ENCODE measurements around the gene OPRM1. TPM values are rescaled to one million over a fixed set of nuclear protein-coding genes. Genes with fewer than 3 reads are reported as not detected.
"Not testable (repeated sequence)": the region's sequence is repeated elsewhere in the genome, so short reads cannot be mapped to it uniquely, and the experiment has no call there.

The OPRM1 gene
- polyA plus RNA-seq, 1 donor (not counting 4 experiments of a cell fraction or from before 2014, with no cell fraction given) = not detected

- Histone ChIP-seq H4K20me1 (ENCODE audit: control insufficient read depth, extremely low read depth, insufficient read depth, low read length) (no peaks in the 10 kb centered on the region), H3K36me3 (ENCODE audit: control insufficient read depth in 2 of 2, extremely low read depth in 1 of 2, insufficient read depth in 2 of 2, low read length in 2 of 2) (no peaks in the 10 kb centered on the region), H3K9me3 (ENCODE audit: control insufficient read depth, low read depth, low read length) (no peaks in the 10 kb centered on the region), H3K79me2 (ENCODE audit: control insufficient read depth, insufficient read depth, low read length) (no peaks in the 10 kb centered on the region), H2AFZ (ENCODE audit: control insufficient read depth, low read length) (no peak overlapping the region), H3K27me3 (ENCODE audit: control insufficient read depth, extremely low read depth, insufficient read depth, low read length) (no peaks in the 10 kb centered on the region), H3K4me3 (ENCODE audit: control insufficient read depth in 2 of 3, extremely low read depth in 1 of 3, insufficient read depth in 2 of 3, low read depth in 1 of 3, low read length in 3 of 3) (no peak overlapping the region), H3K9me1 (ENCODE audit: control insufficient read depth, extremely low read depth, insufficient read depth, low read length) (no peaks in the 10 kb centered on the region), H3K4me1 (ENCODE audit: control insufficient read depth, extremely low read depth, insufficient read depth, low read length) (no peaks in the 10 kb centered on the region), H3K27ac (ENCODE audit: control insufficient read depth, insufficient read depth, low read length) (no peak overlapping the region), H3K4me2 (ENCODE audit: control insufficient read depth, extremely low read depth, insufficient read depth, low read depth, low read length) (no peak overlapping the region), H3K9ac (ENCODE audit: control insufficient read depth, extremely low read depth, insufficient read depth, low read length) (no peak overlapping the region)
- no peak for FAIRE-seq
- dilution Hi-C loops (cut with MboI; ENCODE audit: extremely low pct_ligation_motif_present, low sequenced_read_pairs) = loop anchor here (25.0 kb wide), 2 partner anchors 168 to 293 kb away; no protein-coding TSS in a partner anchor
- DNase-seq (ENCODE audit: low read depth, low spot score) = no peak
- no peak for TF ChIP-seq CTCF (optimal IDR thresholded peaks at IDR 0.05 in 1 of 3, IDR thresholded peaks at IDR 0.05 in 1 of 3, conservative IDR thresholded peaks at IDR 0.05 in 1 of 3; ENCODE audit: extremely low read depth in 1 of 3, insufficient read depth in 2 of 3, low read length in 3 of 3)
- no peak for TF ChIP-seq EZH2 (IDR thresholded peaks at IDR 0.05; ENCODE audit: low read length)
These were observed 130.3 kb downstream of the OPRM1 start for GRCh38 chr6:154169193-154169847.

- Histone ChIP-seq H3K9me3 (ENCODE audit: control insufficient read depth, low read depth, low read length) (no peaks in the 10 kb centered on the region), H3K9me1 (ENCODE audit: control insufficient read depth, extremely low read depth, insufficient read depth, low read length) (no peaks in the 10 kb centered on the region), H2AFZ (ENCODE audit: control insufficient read depth, low read length) (no peak overlapping the region), H3K4me2 (ENCODE audit: control insufficient read depth, extremely low read depth, insufficient read depth, low read depth, low read length) (no peak overlapping the region), H3K27me3 (ENCODE audit: control insufficient read depth, extremely low read depth, insufficient read depth, low read length) (no peaks in the 10 kb centered on the region), H3K9ac (ENCODE audit: control insufficient read depth, extremely low read depth, insufficient read depth, low read length) (no peak overlapping the region), H3K27ac (ENCODE audit: control insufficient read depth, insufficient read depth, low read length) (no peak overlapping the region), H4K20me1 (ENCODE audit: control insufficient read depth, extremely low read depth, insufficient read depth, low read length) (no peaks in the 10 kb centered on the region), H3K79me2 (ENCODE audit: control insufficient read depth, insufficient read depth, low read length) (no peaks in the 10 kb centered on the region), H3K4me1 (ENCODE audit: control insufficient read depth, extremely low read depth, insufficient read depth, low read length) (no peaks in the 10 kb centered on the region), H3K36me3 (ENCODE audit: control insufficient read depth in 2 of 2, extremely low read depth in 1 of 2, insufficient read depth in 2 of 2, low read length in 2 of 2) (no peaks in the 10 kb centered on the region), H3K4me3 (ENCODE audit: control insufficient read depth in 2 of 3, extremely low read depth in 1 of 3, insufficient read depth in 2 of 3, low read depth in 1 of 3, low read length in 3 of 3) (no peak overlapping the region)
- no peak for FAIRE-seq
- DNase-seq (ENCODE audit: low read depth, low spot score) = no peak
- no peak for TF ChIP-seq EZH2 (IDR thresholded peaks at IDR 0.05; ENCODE audit: low read length)
- no peak for TF ChIP-seq CTCF (optimal IDR thresholded peaks at IDR 0.05 in 1 of 3, IDR thresholded peaks at IDR 0.05 in 1 of 3, conservative IDR thresholded peaks at IDR 0.05 in 1 of 3; ENCODE audit: extremely low read depth in 1 of 3, insufficient read depth in 2 of 3, low read length in 3 of 3)
- dilution Hi-C loops (cut with MboI; ENCODE audit: extremely low pct_ligation_motif_present, low sequenced_read_pairs) = loop anchor here (25.0 kb wide), 2 partner anchors 167 to 292 kb away; no protein-coding TSS in a partner anchor
These were observed 131.1 kb downstream of the OPRM1 start for GRCh38 chr6:154170106-154170505.

- H3K4me1 ChIP-seq (ENCODE audit: control insufficient read depth, extremely low read depth, insufficient read depth, low read length); H3K4me2 ChIP-seq (ENCODE audit: control insufficient read depth, extremely low read depth, insufficient read depth, low read depth, low read length); H4K20me1 ChIP-seq (ENCODE audit: control insufficient read depth, extremely low read depth, insufficient read depth, low read length); H3K9ac ChIP-seq (ENCODE audit: control insufficient read depth, extremely low read depth, insufficient read depth, low read length); H3K36me3 ChIP-seq (ENCODE audit: control insufficient read depth in 2 of 2, extremely low read depth in 1 of 2, insufficient read depth in 2 of 2, low read length in 2 of 2); H3K79me2 ChIP-seq (ENCODE audit: control insufficient read depth, insufficient read depth, low read length); H3K4me3 ChIP-seq (ENCODE audit: control insufficient read depth in 2 of 3, extremely low read depth in 1 of 3, insufficient read depth in 2 of 3, low read depth in 1 of 3, low read length in 3 of 3); H2AFZ ChIP-seq (ENCODE audit: control insufficient read depth, low read length); H3K27ac ChIP-seq (ENCODE audit: control insufficient read depth, insufficient read depth, low read length); H3K9me3 ChIP-seq (ENCODE audit: control insufficient read depth, low read depth, low read length); H3K9me1 ChIP-seq (ENCODE audit: control insufficient read depth, extremely low read depth, insufficient read depth, low read length); DNase-seq (ENCODE audit: low read depth, low spot score); FAIRE-seq; H3K27me3 ChIP-seq (ENCODE audit: control insufficient read depth, extremely low read depth, insufficient read depth, low read length): not testable (repeated sequence)
- dilution Hi-C loops (cut with MboI; ENCODE audit: extremely low pct_ligation_motif_present, low sequenced_read_pairs) = loop anchor here (25.0 kb wide), 2 partner anchors 165 to 290 kb away; no protein-coding TSS in a partner anchor
These were observed 133.4 kb downstream of the OPRM1 start for GRCh38 chr6:154172393-154172792.
